Measurements from ENCODE around the gene CELSR1.

GRCh38 chr22:46376908-46377524 is 160.4 kb downstream of the CELSR1 start:
- TF ChIP-seq CTCF (IDR thresholded peaks at IDR 0.05) (no peak), POLR2A (IDR thresholded peaks at IDR 0.05) (no peak)

Data from adrenal gland (tissue), 5 donors.